Activated CD4-positive, CD25-positive, alpha-beta regulatory T cell treated with anti-CD3 and anti-CD28 coated beads, Interleukin-2, amount 50 U/mL, for 16 hours (primary cell): ENCODE results near the gene DCUN1D2.
"Not testable (repeated sequence)": the region's sequence is repeated elsewhere in the genome, so short reads cannot be mapped to it uniquely, and the experiment has no call there.

Experiments used
- DNase-seq: peaks from one replicate; pipeline ENCODE4 v3.0.0-alpha.2; 2020; ENCODE audit warnings: low read depth, low spot score

The DCUN1D2 gene

GRCh38 chr13:113446488-113446854, 44.0 kb downstream of the DCUN1D2 start:
- no peak for DNase-seq

GRCh38 chr13:113445791-113446487, 44.6 kb downstream of the DCUN1D2 start:
- no peak for DNase-seq

GRCh38 chr13:113443991-113444390, 46.5 kb downstream of the DCUN1D2 start:
- no peak for DNase-seq

- no peak for DNase-seq
Measured at GRCh38 chr13:113442985-113443362, 47.5 kb downstream of the DCUN1D2 start.

GRCh38 chr13:113442354-113442984, 48.0 kb downstream of the DCUN1D2 start:
- DNase-seq: no peak

- DNase-seq: no peak
Measured at GRCh38 chr13:113441661-113442060, 48.9 kb downstream of the DCUN1D2 start.

GRCh38 chr13:113437408-113438010, 53.0 kb downstream of the DCUN1D2 start:
- DNase-seq: no peak

- DNase-seq: not testable (repeated sequence)
Measured at GRCh38 chr13:113436866-113437265, 53.6 kb downstream of the DCUN1D2 start.

- DNase-seq: not testable (repeated sequence)
Measured at GRCh38 chr13:113435907-113436306, 54.6 kb downstream of the DCUN1D2 start.

GRCh38 chr13:113433391-113433916, 57.1 kb downstream of the DCUN1D2 start:
- DNase-seq: no peak

- DNase-seq: no peak
Measured at GRCh38 chr13:113432506-113433270, 57.8 kb downstream of the DCUN1D2 start.

- DNase-seq: no peak
Measured at GRCh38 chr13:113431171-113431570, 59.3 kb downstream of the DCUN1D2 start.

GRCh38 chr13:113430378-113431110, 60.0 kb downstream of the DCUN1D2 start:
- no peak for DNase-seq

- no peak for DNase-seq
Measured at GRCh38 chr13:113429608-113429985, 60.9 kb downstream of the DCUN1D2 start.

- no peak for DNase-seq
Measured at GRCh38 chr13:113428871-113429607, 61.5 kb downstream of the DCUN1D2 start.

GRCh38 chr13:113428469-113428865, 62.0 kb downstream of the DCUN1D2 start:
- no peak for DNase-seq

- DNase-seq: no peak
Measured at GRCh38 chr13:113427562-113428468, 62.7 kb downstream of the DCUN1D2 start.

GRCh38 chr13:113426591-113426986, 63.9 kb downstream of the DCUN1D2 start:
- no peak for DNase-seq

GRCh38 chr13:113425941-113426590, 64.4 kb downstream of the DCUN1D2 start:
- no peak for DNase-seq
